HL-60/S4 treated with phorbol 12-myristate 13-acetate at 8.2 ng/mL for 4 days and 3 days (cell line): ENCODE data around the gene ACER1.
"Not testable (repeated sequence)": the region's sequence is repeated elsewhere in the genome, so short reads cannot be mapped to it uniquely, and the experiment has no call there.

Experiments used
- in situ Hi-C: fragments of 300-500 bp; cut with MboI; formaldehyde crosslinking; loops from 2 replicates; pipeline ENCODE4 v1.15.0; 2022; ENCODE audit warnings: low sequenced_read_pairs

Gene ACER1

GRCh38 chr19:6357174-6357573, 23.8 kb upstream of the ACER1 start:
- in situ Hi-C loops: no loop called here

GRCh38 chr19:6355321-6356040, 22.1 kb upstream of the ACER1 start:
- in situ Hi-C loops: not testable (repeated sequence)

GRCh38 chr19:6354098-6354674, 20.8 kb upstream of the ACER1 start:
- in situ Hi-C loops: no loop called here

- in situ Hi-C loops: no loop called here
Measured at GRCh38 chr19:6352381-6353165, 19.2 kb upstream of the ACER1 start.

- in situ Hi-C loops: no loop called here
Measured at GRCh38 chr19:6350688-6351087, 17.3 kb upstream of the ACER1 start.

GRCh38 chr19:6349271-6349670, 15.9 kb upstream of the ACER1 start:
- in situ Hi-C loops: not testable (repeated sequence)

- in situ Hi-C loops: no loop called here
Measured at GRCh38 chr19:6343462-6343861, 10.1 kb upstream of the ACER1 start.

GRCh38 chr19:6340493-6341201, 7.2 kb upstream of the ACER1 start:
- in situ Hi-C loops: no loop called here

- in situ Hi-C loops: no loop called here
Measured at GRCh38 chr19:6334490-6335285, 1.3 kb upstream of the ACER1 start.

- in situ Hi-C loops: no loop called here
Measured at GRCh38 chr19:6326815-6327214, 6.6 kb downstream of the ACER1 start.

GRCh38 chr19:6325614-6326013, 7.8 kb downstream of the ACER1 start:
- in situ Hi-C loops: no loop called here

GRCh38 chr19:6324757-6325156, 8.7 kb downstream of the ACER1 start:
- in situ Hi-C loops: loop anchor here (25.0 kb wide), 1 partner anchor 287 kb away; no protein-coding TSS in a partner anchor

- in situ Hi-C loops: loop anchor here (25.0 kb wide), 1 partner anchor 285 kb away; no protein-coding TSS in a partner anchor
Measured at GRCh38 chr19:6322284-6322683, 11.1 kb downstream of the ACER1 start.

- in situ Hi-C loops: loop anchor here (25.0 kb wide), 1 partner anchor 282 kb away; no protein-coding TSS in a partner anchor
Measured at GRCh38 chr19:6319376-6319775, 14.0 kb downstream of the ACER1 start.

GRCh38 chr19:6318772-6319171, 14.6 kb downstream of the ACER1 start:
- in situ Hi-C loops: loop anchor here (25.0 kb wide), 1 partner anchor 281 kb away; no protein-coding TSS in a partner anchor

- in situ Hi-C loops: loop anchor here (25.0 kb wide), 1 partner anchor 278 kb away; no protein-coding TSS in a partner anchor
Measured at GRCh38 chr19:6315646-6316045, 17.8 kb downstream of the ACER1 start.

- in situ Hi-C loops: loop anchor here (25.0 kb wide), 1 partner anchor 276 kb away; no protein-coding TSS in a partner anchor
Measured at GRCh38 chr19:6313398-6313969, 19.9 kb downstream of the ACER1 start.

GRCh38 chr19:6312018-6312417, 21.4 kb downstream of the ACER1 start:
- in situ Hi-C loops: loop anchor here (25.0 kb wide), 1 partner anchor 275 kb away; no protein-coding TSS in a partner anchor

- in situ Hi-C loops: loop anchor here (25.0 kb wide), 1 partner anchor 136 kb away; no protein-coding TSS in a partner anchor
Measured at GRCh38 chr19:6298413-6298812, 35.0 kb downstream of the ACER1 start.
